ENCODE results near the gene MAP1LC3A. TPM values are rescaled to one million over a fixed set of nuclear protein-coding genes. Genes with fewer than 3 reads are reported as not detected.

The MAP1LC3A gene
- total and polyA plus RNA-seq, 2 donors (not counting 3 experiments of a cell fraction or from before 2014, with no cell fraction given): 32.1 to 39.8 TPM

- Histone ChIP-seq H3K4me3 (replicated peaks in 1 of 3; ENCODE audit: insufficient read depth in 1 of 3, low read depth in 1 of 3, low read length in 3 of 3) (no peak overlapping the region), H3K36me3 (ENCODE audit: control insufficient read depth in 2 of 2, extremely low read depth in 1 of 2, insufficient read depth in 2 of 2, low read length in 2 of 2) (peaks cover 15 to 40% of the 10 kb centered on the region in 2 experiments), H3K4me1 (ENCODE audit: control insufficient read depth, extremely low read depth, insufficient read depth, low read length) (no peaks in the 10 kb centered on the region), H2AFZ (ENCODE audit: low read depth, low read length) (no peak overlapping the region), H4K20me1 (replicated peaks; ENCODE audit: control insufficient read depth, extremely low read depth, insufficient read depth, low read length) (no peaks in the 10 kb centered on the region), H3K79me2 (ENCODE audit: control insufficient read depth, insufficient read depth, low read length) (no peaks in the 10 kb centered on the region), H3K27ac (ENCODE audit: insufficient read depth, low read depth, low read length) (no peak overlapping the region), H3K9me3 (replicated peaks; ENCODE audit: control insufficient read depth, insufficient read depth, low read length) (no peaks in the 10 kb centered on the region), H3K4me2 (ENCODE audit: insufficient read depth, low read length) (no peak overlapping the region), H3K9ac (replicated peaks; ENCODE audit: extremely low read depth, insufficient read depth, low read length) (no peak overlapping the region), H3K9me1 (replicated peaks; ENCODE audit: control insufficient read depth, extremely low read depth, insufficient read depth, low read length) (no peaks in the 10 kb centered on the region), H3K27me3 (ENCODE audit: control insufficient read depth in 2 of 2, insufficient read depth in 2 of 2, low read length in 2 of 2) (no peaks in the 10 kb centered on the region)
- BruUV-seq (replicated peaks): no TSS peak
- intact Hi-C loops (cut with micrococcal nuclease) (loop anchor here (1.0 kb wide), 2 partner anchors 170 to 230 kb away; no protein-coding TSS in a partner anchor), dilution Hi-C loops (cut with MboI; ENCODE audit: extremely low pct_ligation_motif_present, low sequenced_read_pairs) (no loop called here)
- POLR2A ChIA-PET: no interaction called here
- CTCF ChIA-PET: interaction anchor here (0.6 to 5.6 kb wide), 29 partner anchors 8 to 348 kb away, joined by 3 to 53 read pairs (median 4); partner anchors contain the start of gene MAP1LC3A
- peak; percentile 45 for DNase-seq (ENCODE audit: low read depth, low spot score)
- FAIRE-seq: peak; percentile 69
- no peak for TF ChIP-seq POLR2A (IDR thresholded peaks at IDR 0.05; ENCODE audit: low read depth, low read length)
- TF ChIP-seq GATA2 (IDR thresholded peaks at IDR 0.05; ENCODE audit: insufficient read depth, insufficient read length, low read depth, low read length): no peak
- peak; percentile 75 to 87 for TF ChIP-seq CTCF (IDR thresholded peaks at IDR 0.05; ENCODE audit: extremely low read depth in 1 of 2, insufficient read depth in 1 of 2, low read depth in 1 of 2, low read length in 2 of 2)
Observed at GRCh38 chr20:34538671-34539123, 19.8 kb upstream of the MAP1LC3A start.

- POLR2A ChIA-PET: no interaction called here
- H3K9me3 ChIP-seq (replicated peaks; ENCODE audit: control insufficient read depth, insufficient read depth, low read length): no peaks in the 10 kb centered on the region
- H3K4me1 ChIP-seq (ENCODE audit: control insufficient read depth, extremely low read depth, insufficient read depth, low read length): no peaks in the 10 kb centered on the region
- H3K4me3 ChIP-seq (replicated peaks in 1 of 3; ENCODE audit: insufficient read depth in 1 of 3, low read depth in 1 of 3, low read length in 3 of 3): no peak overlapping the region
- H3K27ac ChIP-seq (ENCODE audit: insufficient read depth, low read depth, low read length): no peak overlapping the region
- CTCF ChIA-PET: interaction anchor here (1.6 to 5.6 kb wide), 4 partner anchors 17 to 230 kb away, joined by 5 to 53 read pairs (median 27); no protein-coding TSS in a partner anchor
- FAIRE-seq (no peak), DNase-seq (ENCODE audit: low read depth, low spot score) (no peak)
- no TSS peak for BruUV-seq (replicated peaks)
- H4K20me1 ChIP-seq (replicated peaks; ENCODE audit: control insufficient read depth, extremely low read depth, insufficient read depth, low read length): no peaks in the 10 kb centered on the region
- H3K9ac ChIP-seq (replicated peaks; ENCODE audit: extremely low read depth, insufficient read depth, low read length): no peak overlapping the region
- dilution Hi-C loops (cut with MboI; ENCODE audit: extremely low pct_ligation_motif_present, low sequenced_read_pairs): no loop called here
- H3K79me2 ChIP-seq (ENCODE audit: control insufficient read depth, insufficient read depth, low read length): no peaks in the 10 kb centered on the region
- no peaks in the 10 kb centered on the region for H3K27me3 ChIP-seq (ENCODE audit: control insufficient read depth in 2 of 2, insufficient read depth in 2 of 2, low read length in 2 of 2)
- no peak overlapping the region for H3K4me2 ChIP-seq (ENCODE audit: insufficient read depth, low read length)
- H3K36me3 ChIP-seq (ENCODE audit: control insufficient read depth in 2 of 2, extremely low read depth in 1 of 2, insufficient read depth in 2 of 2, low read length in 2 of 2): peaks cover 15 to 33% of the 10 kb centered on the region in 2 experiments
- no peak overlapping the region for H2AFZ ChIP-seq (ENCODE audit: low read depth, low read length)
- TF ChIP-seq FOS (IDR thresholded peaks at IDR 0.05; ENCODE audit: borderline replicate concordance, insufficient read depth, low read length) (no peak), CTCF (IDR thresholded peaks at IDR 0.05; ENCODE audit: extremely low read depth in 1 of 2, insufficient read depth in 1 of 2, low read depth in 1 of 2, low read length in 2 of 2) (no peak), MAX (IDR thresholded peaks at IDR 0.05; ENCODE audit: insufficient read depth, insufficient read length) (no peak), POLR2A (IDR thresholded peaks at IDR 0.05; ENCODE audit: low read depth, low read length) (no peak)
- no peaks in the 10 kb centered on the region for H3K9me1 ChIP-seq (replicated peaks; ENCODE audit: control insufficient read depth, extremely low read depth, insufficient read depth, low read length)
- intact Hi-C loops (cut with micrococcal nuclease): no loop called here
Observed at GRCh38 chr20:34539756-34540155, 18.8 kb upstream of the MAP1LC3A start.

All from endothelial cell of umbilical vein (primary cell).